ENCODE measurements around the gene SCNM1. TPM values are rescaled to one million over a fixed set of nuclear protein-coding genes. Genes with fewer than 3 reads are reported as not detected.
A peak's percentile ranks its signal among the peaks of the same experiment; 100 is the strongest.
"Not testable (repeated sequence)": the region's sequence is repeated elsewhere in the genome, so short reads cannot be mapped to it uniquely, and the experiment has no call there.

SCNM1 gene
- total RNA-seq, 1 donor from 2014 or later = 117 TPM

DNA sequence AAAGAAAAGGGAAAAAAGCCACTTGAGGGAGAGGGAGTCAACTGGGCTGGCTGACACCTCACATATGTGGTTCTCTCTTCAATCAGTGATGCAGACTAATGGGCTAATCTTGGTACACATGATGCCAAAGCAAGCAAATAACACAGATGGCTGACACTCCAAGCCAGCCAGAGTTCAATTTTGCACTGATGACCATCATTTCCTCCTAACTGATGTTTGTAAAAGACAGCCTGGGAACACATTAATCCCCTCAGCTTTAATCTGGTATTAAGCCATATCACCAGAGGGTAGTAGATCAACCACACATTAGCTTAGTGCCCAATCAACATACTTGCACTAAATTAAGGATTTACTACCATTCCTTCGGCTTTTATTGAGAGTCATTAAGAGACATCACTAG lies 21.3 kb downstream of the SCNM1 start:
- H3K36me3 Mint-ChIP-seq (ENCODE audit: low read depth) = peaks cover 33% of the 10 kb centered on the region
- H3K4me1 Mint-ChIP-seq (ENCODE audit: low read depth) = peaks cover 36% of the 10 kb centered on the region
- no peaks in the 10 kb centered on the region for H3K27me3 Mint-ChIP-seq (ENCODE audit: insufficient read depth)
- no peaks in the 10 kb centered on the region for H3K9me3 Mint-ChIP-seq
- no peak for DNase-seq (ENCODE audit: low spot score)
- intact Hi-C loops (cut with micrococcal nuclease) = no loop called here
- no peak overlapping the region for H3K4me3 Mint-ChIP-seq
- H3K27ac Mint-ChIP-seq = no peak overlapping the region

- H3K27me3 Mint-ChIP-seq (ENCODE audit: insufficient read depth); DNase-seq (ENCODE audit: low spot score); H3K9me3 Mint-ChIP-seq: not testable (repeated sequence)
- Mint-ChIP-seq H3K27ac (peak overlapping the region; percentile 2), H3K4me3 (peak overlapping the region; percentile 99), H3K4me1 (ENCODE audit: low read depth) (peaks cover 36% of the 10 kb centered on the region), H3K36me3 (ENCODE audit: low read depth) (peaks cover 25% of the 10 kb centered on the region)
- intact Hi-C loops (cut with micrococcal nuclease) = loop anchor here (1.0 kb wide), 2 partner anchors 10 to 22 kb away; partner anchors contain the start of genes PIP5K1A and SCNM1
Observed at GRCh38 chr1:151188667-151189066, 22.7 kb downstream of the SCNM1 start.

DNA sequence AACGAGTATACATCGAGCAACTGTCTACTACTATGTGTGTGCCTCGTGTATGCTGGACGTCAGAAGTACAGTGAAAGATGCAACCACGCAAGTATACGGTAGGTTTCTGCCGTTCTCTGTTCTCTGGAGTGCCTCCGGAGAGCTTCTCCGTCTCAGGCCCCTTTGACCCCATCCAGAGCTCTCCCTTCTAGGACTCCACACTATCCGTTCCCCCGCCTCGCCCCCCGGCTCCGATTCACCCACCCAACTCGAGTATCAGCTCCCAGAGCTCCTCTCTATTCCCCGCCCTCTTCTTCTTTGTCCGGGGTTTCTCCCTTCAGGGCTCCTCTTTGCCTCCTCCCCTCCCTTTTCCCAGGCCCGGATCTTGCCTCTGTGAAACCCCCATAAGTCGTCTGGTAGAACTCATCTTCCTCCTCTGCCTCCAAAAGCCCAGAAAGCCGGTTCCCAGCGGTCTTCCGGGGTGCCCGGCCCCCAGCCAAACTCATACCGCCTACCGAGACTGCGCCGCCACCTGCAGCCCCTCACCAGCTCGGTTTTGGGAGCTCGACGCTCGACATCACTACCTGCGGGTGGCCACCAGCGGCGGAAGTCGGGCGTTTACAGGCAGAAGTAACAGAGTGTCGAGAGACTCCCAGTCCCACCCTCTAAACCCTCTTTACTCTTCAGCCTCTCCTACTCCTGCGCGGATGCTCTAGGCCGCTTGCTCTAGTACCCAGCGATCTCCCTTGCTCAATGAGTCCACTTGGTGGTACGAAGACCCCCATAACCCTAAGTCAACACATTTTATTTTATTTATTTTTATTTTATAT lies 23.9 kb downstream of the SCNM1 start, which contains the start of gene VPS72:
Gene VPS72, minus strand, starts transcription at position 561 of the 809 bp plus-strand sequence. Its CDS starts 76 bp downstream, at position 485.
- H3K36me3 Mint-ChIP-seq (ENCODE audit: low read depth) = peaks cover 19% of the 10 kb centered on the region
- peaks cover 7% of the 10 kb centered on the region for H3K27me3 Mint-ChIP-seq (ENCODE audit: insufficient read depth)
- peak within 1 kb of the TSS; percentile 97 for H3K27ac Mint-ChIP-seq
- H3K4me1 Mint-ChIP-seq (ENCODE audit: low read depth) = peaks cover 36% of the 10 kb centered on the region
- no peaks in the 10 kb centered on the region for H3K9me3 Mint-ChIP-seq
- peak within 1 kb of the TSS; percentile 99 for H3K4me3 Mint-ChIP-seq
- DNase-seq (ENCODE audit: low spot score) = peak; percentile 83
- intact Hi-C loops (cut with micrococcal nuclease) = loop anchor here (1.0 to 2.0 kb wide), 3 partner anchors 8 to 91 kb away; partner anchors contain the start of genes PIP5K1A and SCNM1

DNA sequence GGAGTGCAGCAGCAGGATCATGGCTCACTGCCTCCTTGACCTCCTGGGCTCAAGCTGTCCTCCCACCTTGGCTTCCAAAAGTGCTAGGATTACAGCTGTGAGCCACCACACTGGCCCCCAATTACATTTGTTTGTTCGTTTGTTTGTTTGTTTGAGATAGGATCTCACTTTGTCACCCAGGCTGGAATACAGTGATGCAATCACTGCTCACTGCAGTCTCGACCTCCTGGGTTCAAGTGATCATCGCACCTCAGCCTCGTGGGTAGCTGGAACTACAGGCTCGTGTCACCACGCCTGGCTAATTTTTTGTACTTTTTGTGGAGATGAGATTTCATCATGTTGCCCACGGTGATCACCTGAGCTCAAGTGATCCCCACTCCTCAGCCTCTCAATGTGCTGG lies 26.1 kb downstream of the SCNM1 start:
- H3K4me1 Mint-ChIP-seq (ENCODE audit: low read depth) = peaks cover 37% of the 10 kb centered on the region
- intact Hi-C loops (cut with micrococcal nuclease) = no loop called here

DNA sequence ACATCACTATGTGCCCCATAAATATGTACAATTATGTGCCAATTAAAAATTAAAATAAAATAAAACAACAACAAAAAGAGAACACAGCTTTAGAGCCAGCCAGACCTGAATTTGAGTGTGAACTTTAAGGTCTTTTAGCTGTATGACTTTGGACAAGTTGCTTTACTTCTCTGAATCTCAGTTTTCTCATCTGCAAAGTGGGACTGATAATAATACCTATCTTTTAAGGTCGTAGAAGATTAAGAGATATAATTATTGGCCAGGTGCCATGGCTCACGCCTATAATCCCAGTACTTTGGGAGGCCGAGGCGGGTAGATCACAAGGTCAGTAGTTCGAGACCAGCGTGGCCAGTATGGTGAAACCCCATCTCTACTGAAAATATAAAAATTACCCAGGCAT lies 27.4 kb downstream of the SCNM1 start:
- Mint-ChIP-seq H3K4me1 (ENCODE audit: low read depth) (peaks cover 36% of the 10 kb centered on the region), H3K27ac (no peak overlapping the region), H3K27me3 (ENCODE audit: insufficient read depth) (peaks cover 9% of the 10 kb centered on the region), H3K36me3 (ENCODE audit: low read depth) (peaks cover 9% of the 10 kb centered on the region), H3K9me3 (no peaks in the 10 kb centered on the region), H3K4me3 (no peak overlapping the region)
- DNase-seq (ENCODE audit: low spot score) = no peak
- intact Hi-C loops (cut with micrococcal nuclease) = no loop called here

More for the DNA sequence above, 26.1 kb downstream of the SCNM1 start:
- H3K9me3 Mint-ChIP-seq = no peaks in the 10 kb centered on the region
- peaks cover 9% of the 10 kb centered on the region for H3K27me3 Mint-ChIP-seq (ENCODE audit: insufficient read depth)
- H3K27ac Mint-ChIP-seq = no peak overlapping the region
- no peak for DNase-seq (ENCODE audit: low spot score)
- no peak overlapping the region for H3K4me3 Mint-ChIP-seq
- H3K36me3 Mint-ChIP-seq (ENCODE audit: low read depth) = peaks cover 7% of the 10 kb centered on the region

DNA sequence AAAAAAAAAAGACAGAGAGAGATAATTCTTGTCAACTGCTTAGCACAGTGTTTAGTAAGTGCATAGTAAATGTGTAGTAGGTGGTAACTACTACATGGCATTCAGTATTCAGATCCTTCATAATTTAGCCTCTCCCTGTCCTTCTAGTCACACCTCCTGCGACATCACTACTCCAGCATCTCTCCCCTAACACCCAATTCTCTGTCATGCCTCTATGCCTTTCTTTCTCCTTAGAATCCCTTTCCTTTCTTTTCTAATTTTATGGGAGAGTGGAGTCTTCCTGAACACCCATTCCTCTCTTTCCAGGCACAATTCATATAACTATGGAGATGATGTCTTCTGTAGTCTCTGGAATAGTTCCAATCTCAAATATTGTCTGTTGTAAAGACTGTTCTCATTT lies 27.9 kb downstream of the SCNM1 start:
- H3K4me1 Mint-ChIP-seq (ENCODE audit: low read depth) = peaks cover 33% of the 10 kb centered on the region
- H3K27ac Mint-ChIP-seq = no peak overlapping the region
- H3K4me3 Mint-ChIP-seq = no peak overlapping the region
- peaks cover 9% of the 10 kb centered on the region for H3K27me3 Mint-ChIP-seq (ENCODE audit: insufficient read depth)
- intact Hi-C loops (cut with micrococcal nuclease) = no loop called here
- no peaks in the 10 kb centered on the region for H3K9me3 Mint-ChIP-seq
- DNase-seq (ENCODE audit: low spot score) = no peak
- H3K36me3 Mint-ChIP-seq (ENCODE audit: low read depth) = peaks cover 12% of the 10 kb centered on the region

- DNase-seq (ENCODE audit: low spot score); intact Hi-C loops (cut with micrococcal nuclease); H3K4me3 Mint-ChIP-seq; H3K9me3 Mint-ChIP-seq; H3K27me3 Mint-ChIP-seq (ENCODE audit: insufficient read depth); H3K27ac Mint-ChIP-seq: not testable (repeated sequence)
- Mint-ChIP-seq H3K4me1 (ENCODE audit: low read depth) (peaks cover 32% of the 10 kb centered on the region), H3K36me3 (ENCODE audit: low read depth) (peaks cover 16% of the 10 kb centered on the region)
Observed at GRCh38 chr1:151194894-151195594, 29.1 kb downstream of the SCNM1 start.

- Mint-ChIP-seq H3K27ac (no peak overlapping the region), H3K36me3 (ENCODE audit: low read depth) (peaks cover 16% of the 10 kb centered on the region)
- intact Hi-C loops (cut with micrococcal nuclease) = loop anchor here (1.0 to 2.0 kb wide), 3 partner anchors 55 to 202 kb away; partner anchors contain the start of gene PSMB4
Observed at GRCh38 chr1:151196292-151196800, 30.4 kb downstream of the SCNM1 start.

GRCh38 chr1:151197863-151198253 lies 31.9 kb downstream of the SCNM1 start:
- intact Hi-C loops (cut with micrococcal nuclease) = loop anchor here (1.0 to 2.0 kb wide), 9 partner anchors 9 to 201 kb away; partner anchors contain the start of genes PI4KB, PSMB4, PSMD4 and RFX5
- Mint-ChIP-seq H3K27me3 (ENCODE audit: insufficient read depth) (peaks cover 9% of the 10 kb centered on the region), H3K4me3 (peak overlapping the region; percentile 94), H3K27ac (peak overlapping the region; percentile 94), H3K4me1 (ENCODE audit: low read depth) (peaks cover 35% of the 10 kb centered on the region), H3K36me3 (ENCODE audit: low read depth) (peaks cover 16% of the 10 kb centered on the region), H3K9me3 (no peaks in the 10 kb centered on the region)
- no peak for DNase-seq (ENCODE audit: low spot score)

More at GRCh38 chr1:151196292-151196800, 30.4 kb downstream of the SCNM1 start:
- H3K9me3 Mint-ChIP-seq = no peaks in the 10 kb centered on the region
- peaks cover 9% of the 10 kb centered on the region for H3K27me3 Mint-ChIP-seq (ENCODE audit: insufficient read depth)
- peak; percentile 50 for DNase-seq (ENCODE audit: low spot score)
- peak overlapping the region; percentile 41 for H3K4me3 Mint-ChIP-seq
- H3K4me1 Mint-ChIP-seq (ENCODE audit: low read depth) = peaks cover 29% of the 10 kb centered on the region

- Mint-ChIP-seq H3K27ac (peak within 1 kb of the TSS; percentile 94), H3K9me3 (no peaks in the 10 kb centered on the region), H3K27me3 (ENCODE audit: insufficient read depth) (peaks cover 7% of the 10 kb centered on the region), H3K4me3 (peak within 1 kb of the TSS; percentile 94), H3K4me1 (ENCODE audit: low read depth) (peaks cover 35% of the 10 kb centered on the region), H3K36me3 (ENCODE audit: low read depth) (peaks cover 16% of the 10 kb centered on the region)
- peak; percentile 97 for DNase-seq (ENCODE audit: low spot score)
- intact Hi-C loops (cut with micrococcal nuclease) = loop anchor here (1.0 to 2.0 kb wide), 8 partner anchors 9 to 149 kb away; partner anchors contain the start of genes PI4KB, PSMD4, RFX5 and SCNM1
Observed at GRCh38 chr1:151198254-151199127, 32.5 kb downstream of the SCNM1 start, which contains the start of gene PIP5K1A. TSS of gene PIP5K1A (plus strand) at chr1:151198552. CDS start at chr1:151198997, 445 bp downstream.

DNA sequence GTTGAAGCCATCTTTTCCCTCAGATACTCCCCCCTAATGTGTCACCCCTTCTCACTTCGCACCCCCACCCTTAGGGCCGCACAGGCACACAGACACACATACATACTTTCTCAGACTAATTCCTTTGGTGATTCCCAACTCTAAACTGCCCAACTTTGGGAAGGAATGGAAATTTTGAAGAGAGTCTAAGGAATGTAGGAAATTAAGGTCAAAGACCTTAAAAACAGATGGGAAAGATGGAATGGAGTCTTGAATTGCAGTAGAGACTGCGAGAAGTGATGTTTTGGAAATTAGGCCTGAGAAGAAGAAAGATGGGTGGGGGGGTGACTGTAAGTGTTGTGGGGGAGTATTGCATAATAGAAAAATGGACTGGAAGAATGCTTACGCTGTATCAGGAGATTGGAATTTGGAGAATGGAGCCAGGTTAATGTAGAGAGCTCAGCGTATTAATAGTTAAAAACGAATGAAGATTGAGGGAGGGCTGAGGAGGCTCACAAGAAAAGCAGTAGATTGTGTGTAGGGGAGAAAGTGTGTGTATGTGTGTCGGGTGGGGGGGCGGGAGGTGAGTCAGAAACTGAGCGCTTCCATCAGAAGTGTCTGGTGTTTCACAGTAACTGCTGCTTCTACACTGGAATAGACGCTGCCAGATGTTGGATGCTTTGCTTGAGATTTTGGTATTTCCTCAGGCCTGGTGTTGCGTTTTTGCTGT lies 34.1 kb downstream of the SCNM1 start:
- H3K36me3 Mint-ChIP-seq (ENCODE audit: low read depth) = peaks cover 20% of the 10 kb centered on the region
- H3K27me3 Mint-ChIP-seq (ENCODE audit: insufficient read depth) = peaks cover 2% of the 10 kb centered on the region
- no peaks in the 10 kb centered on the region for H3K9me3 Mint-ChIP-seq
- H3K4me3 Mint-ChIP-seq = peak overlapping the region; percentile 94
- peaks cover 42% of the 10 kb centered on the region for H3K4me1 Mint-ChIP-seq (ENCODE audit: low read depth)
- no peak for DNase-seq (ENCODE audit: low spot score)
- peak overlapping the region; percentile 94 for H3K27ac Mint-ChIP-seq
- intact Hi-C loops (cut with micrococcal nuclease) = loop anchor here (2.0 kb wide), 1 partner anchor 43 kb away; the partner anchor contains the start of gene TNFAIP8L2
